Keratinocyte (primary cell): ENCODE results near the gene INA. TPM values are rescaled to one million over a fixed set of nuclear protein-coding genes. Genes with fewer than 3 reads are reported as not detected.
A peak's percentile ranks its signal among the peaks of the same experiment; 100 is the strongest.

Experiments used
- DNase-seq: peaks from one replicate; pipeline ENCODE4 v3.0.0-alpha.2; 2011; ENCODE audit warnings: low read depth, missing footprints, low spot score
- FAIRE-seq: peaks from 2 replicates; lab custom pipeline; 2011; peaks lifted over from hg19 to GRCh38; lab: Jason Lieb, UNC
- H2AFZ ChIP-seq: 2 replicates; pipeline ENCODE4 v1.6.0; 2012; ENCODE audit warnings: low read length, control low read depth, inconsistent platforms; ENCODE audit not compliant: control insufficient read depth
- H3K27ac ChIP-seq: 2 replicates; pipeline ENCODE4 v1.5.1; 2011; ENCODE audit warnings: low read length; ENCODE audit not compliant: control insufficient read depth, insufficient read depth
- H3K27me3 ChIP-seq: 3 replicates; pipeline ENCODE4 v1.6.0; 2011; ENCODE audit warnings: low read length; ENCODE audit not compliant: control insufficient read depth, insufficient read depth; ENCODE audit errors: extremely low read depth
- H3K36me3 ChIP-seq, 2 experiments: 2 replicates in 1 of 2; 3 replicates in 1 of 2; pipeline ENCODE4 v1.5.1; 2011; ENCODE audit warnings: low read length in 2 of 2, mild to moderate bottlenecking in 1 of 2; ENCODE audit not compliant: control insufficient read depth in 2 of 2, insufficient read depth in 2 of 2; ENCODE audit errors: extremely low read depth in 1 of 2
- H3K4me1 ChIP-seq: 3 replicates; pipeline ENCODE4 v1.5.1; 2011; ENCODE audit warnings: low read length; ENCODE audit not compliant: control insufficient read depth, insufficient read depth; ENCODE audit errors: extremely low read depth
- H3K4me2 ChIP-seq: 3 replicates; pipeline ENCODE4 v1.6.0; 2011; ENCODE audit warnings: low read depth, low read length; ENCODE audit not compliant: control insufficient read depth, insufficient read depth; ENCODE audit errors: extremely low read depth
- H3K4me3 ChIP-seq, 3 experiments: fragments of 200-600 bp in 1 of 3; sonication (generic) in 1 of 3; 2 replicates in 2 of 3; 3 replicates in 1 of 3; pipeline ENCODE4 v1.5.1; 2011 to 2016; ENCODE audit warnings: low read length in 3 of 3, mild to moderate bottlenecking in 3 of 3, control low read depth in 2 of 3, inconsistent platforms in 1 of 3, low read depth in 1 of 3, mixed read lengths in 1 of 3, mixed run types in 1 of 3, moderate library complexity in 1 of 3; ENCODE audit not compliant: control insufficient read depth in 2 of 3, insufficient read depth in 2 of 3; ENCODE audit errors: extremely low read depth in 1 of 3
- H3K79me2 ChIP-seq: 2 replicates; pipeline ENCODE4 v1.6.0; 2012; ENCODE audit warnings: low read length; ENCODE audit not compliant: control insufficient read depth, insufficient read depth
- H3K9ac ChIP-seq: 3 replicates; pipeline ENCODE4 v1.6.0; 2011; ENCODE audit warnings: low read length; ENCODE audit not compliant: control insufficient read depth, insufficient read depth; ENCODE audit errors: extremely low read depth
- H3K9me1 ChIP-seq: 3 replicates; pipeline ENCODE4 v1.6.0; 2011; ENCODE audit warnings: low read length; ENCODE audit not compliant: control insufficient read depth, insufficient read depth; ENCODE audit errors: extremely low read depth
- H3K9me3 ChIP-seq: 2 replicates; pipeline ENCODE4 v1.5.1; 2012; ENCODE audit warnings: low read depth, low read length; ENCODE audit not compliant: control insufficient read depth
- H4K20me1 ChIP-seq: 3 replicates; pipeline ENCODE4 v1.6.0; 2011; ENCODE audit warnings: low read length; ENCODE audit not compliant: control insufficient read depth, insufficient read depth; ENCODE audit errors: extremely low read depth
- CTCF ChIP-seq, 3 experiments: IDR thresholded peaks in 1 of 3; conservative IDR thresholded peaks in 1 of 3; optimal IDR thresholded peaks in 1 of 3; 2 replicates in 2 of 3; 3 replicates in 1 of 3; pipeline versions ENCODE3 to v1.5.1; 2011; ENCODE audit warnings: low read length in 3 of 3, mild to moderate bottlenecking in 3 of 3, moderate library complexity in 2 of 3, control low read depth in 1 of 3, inconsistent platforms in 1 of 3; ENCODE audit not compliant: insufficient read depth in 2 of 3; ENCODE audit errors: extremely low read depth in 1 of 3
- EZH2 ChIP-seq: IDR thresholded peaks from one replicate; pipeline ENCODE4 v1.6.1; 2012; ENCODE audit warnings: inconsistent platforms, mild to moderate bottlenecking, low read length, moderate library complexity
- dilution Hi-C: fragments of 300-500 bp; cut with MboI; formaldehyde crosslinking; loops from one replicate; pipeline ENCODE4 v1.7.0; 2020; ENCODE audit warnings: low sequenced_read_pairs; ENCODE audit not compliant: extremely low pct_ligation_motif_present
- polyA minus RNA-seq, 3 experiments: library from RNA; depleted of rRNA, polyadenylated mRNA; stranded (reverse); fragments of >200 nt; gene quantifications; 1 replicate in 1 of 3; 2 replicates in 1 of 3; 3 replicates in 1 of 3; pipeline ENCODE4 v1.2.3, GENCODE V29; 2011
- polyA plus RNA-seq, 5 experiments: library from polyadenylated mRNA; depleted of rRNA in 3 of 5; stranded (reverse) in 3 of 5; stranded (forward) in 1 of 5; unstranded in 1 of 5; fragments of >200 nt; gene quantifications; 1 replicate in 1 of 5; 2 replicates in 3 of 5; 3 replicates in 1 of 5; pipeline versions ENCODE4 v1.2.1 to v1.2.3, GENCODE V29; 2011 to 2012; ENCODE audit warnings: missing spikeins in 2 of 5, low read depth in 1 of 5, low replicate concordance in 1 of 5

The INA gene
- polyA plus RNA-seq (3.4 to 4.6 TPM (median 4.2 TPM) in 3 replicates), polyA minus RNA-seq (1.4 to 2.8 TPM (median 2.6 TPM) in 3 replicates)
- 0.69 TPM for polyA plus RNA-seq (2011; ENCODE audit: low read depth)
- 5.8 and 9.4 TPM in 2 replicates for polyA plus RNA-seq (2011; cell fraction: cytosol; rRNA removed)
- 5.3 and 5.4 TPM in 2 replicates for polyA plus RNA-seq (2011; cell fraction: nucleus; rRNA removed)
- polyA plus RNA-seq (2012; ENCODE audit: low replicate concordance), result 1.1 and 3.1 TPM in 2 replicates
- polyA minus RNA-seq (2011; cell fraction: cytosol; rRNA and poly(A)+ RNA removed), result 5.0 TPM
- polyA minus RNA-seq (2011; cell fraction: nucleus; rRNA and poly(A)+ RNA removed), result 1.5 and 2.4 TPM in 2 replicates

GRCh38 chr10:103276896-103277712 is at the start of gene INA:
Gene INA (plus strand): TSS chr10:103277138. CDS start chr10:103277212, 74 bp downstream.
- peaks cover 48% of the 10 kb centered on the region for H3K27me3 ChIP-seq
- dilution Hi-C loops, result no loop called here
- no peaks in the 10 kb centered on the region for H3K9me3 ChIP-seq
- DNase-seq, result no peak
- H3K9ac ChIP-seq, result no peak within 1 kb of the TSS
- peak within 1 kb of the TSS; percentile 13 to 51 (median 39) for H3K4me3 ChIP-seq
- no peaks in the 10 kb centered on the region for H3K79me2 ChIP-seq
- H3K9me1 ChIP-seq, result peaks cover 3% of the 10 kb centered on the region
- H3K4me2 ChIP-seq, result peak within 1 kb of the TSS; percentile 77
- peak in 1 of 3 experiments; percentile 50 for TF ChIP-seq CTCF (optimal IDR thresholded peaks at IDR 0.05 in 1 of 3, IDR thresholded peaks at IDR 0.05 in 1 of 3, conservative IDR thresholded peaks at IDR 0.05 in 1 of 3; ENCODE audit: extremely low read depth in 1 of 3, insufficient read depth in 2 of 3, low read length in 3 of 3)
- peak; percentile 70 for TF ChIP-seq EZH2
- peaks cover 16% of the 10 kb centered on the region for H3K4me1 ChIP-seq
- H3K27ac ChIP-seq, result no peak within 1 kb of the TSS
- peak within 1 kb of the TSS; percentile 58 for H2AFZ ChIP-seq
- no peak for FAIRE-seq
- H3K36me3 ChIP-seq, result no peaks in the 10 kb centered on the region
- no peaks in the 10 kb centered on the region for H4K20me1 ChIP-seq

- H3K9me3 ChIP-seq, result peaks cover 6% of the 10 kb centered on the region
- no peaks in the 10 kb centered on the region for H4K20me1 ChIP-seq
- no peaks in the 10 kb centered on the region for H3K79me2 ChIP-seq
- no peak overlapping the region for H3K27ac ChIP-seq
- TF ChIP-seq CTCF (optimal IDR thresholded peaks at IDR 0.05 in 1 of 3, IDR thresholded peaks at IDR 0.05 in 1 of 3, conservative IDR thresholded peaks at IDR 0.05 in 1 of 3; ENCODE audit: extremely low read depth in 1 of 3, insufficient read depth in 2 of 3, low read length in 3 of 3) (no peak), EZH2 (no peak)
- dilution Hi-C loops, result no loop called here
- H2AFZ ChIP-seq, result no peak overlapping the region
- H3K36me3 ChIP-seq, result no peaks in the 10 kb centered on the region
- no peak overlapping the region for H3K4me2 ChIP-seq
- H3K9ac ChIP-seq, result no peak overlapping the region
- H3K4me3 ChIP-seq, result no peak overlapping the region
- H3K4me1 ChIP-seq, result peaks cover 30% of the 10 kb centered on the region
- H3K9me1 ChIP-seq, result no peaks in the 10 kb centered on the region
- DNase-seq (no peak), FAIRE-seq (no peak)
- H3K27me3 ChIP-seq, result no peaks in the 10 kb centered on the region
Measured at GRCh38 chr10:103227416-103227815, 49.5 kb upstream of the INA start.
